Measurements from ENCODE around the gene IGF2. TPM values are rescaled to one million over a fixed set of nuclear protein-coding genes. Genes with fewer than 3 reads are reported as not detected.

Gene IGF2
- polyA plus RNA-seq, 6 donors from 2014 or later, result not detected

- Mint-ChIP-seq H3K9me3 (no peaks in the 10 kb centered on the region), H3K27me3 (peaks cover 36 to 69% (median 68%) of the 10 kb centered on the region in 3 donors), H3K4me1 (peaks cover 12 to 21% (median 17%) of the 10 kb centered on the region in 3 donors), H3K4me3 (peak overlapping the region in 5 of 8 donors; percentile 1 to 51 (median 22)), H3K27ac (peak overlapping the region in 4 of 6 donors; percentile 11 to 50 (median 30)), H3K36me3 (no peaks in the 10 kb centered on the region)
- DNase-seq (no peak), ATAC-seq (ENCODE audit: low read depth in 2 of 2) (peak; percentile 15 to 24)
These were observed 3.6 kb upstream of the IGF2 start for GRCh38 chr11:2142762-2143202.

- no peak for DNase-seq
- Mint-ChIP-seq H3K27ac (peak overlapping the region in 1 of 6 donors; percentile 36), H3K4me3 (peak overlapping the region in 2 of 8 donors; percentile 4 to 24)
These were observed 3.1 kb upstream of the IGF2 start for GRCh38 chr11:2142300-2142759.

GRCh38 chr11:2140411-2141400 is 1.5 kb upstream of the IGF2 start:
- Mint-ChIP-seq H3K4me3 (peak overlapping the region in 6 of 8 donors; percentile 6 to 68 (median 56)), H3K36me3 (no peaks in the 10 kb centered on the region), H3K4me1 (peaks cover 21 to 30% (median 28%) of the 10 kb centered on the region in 3 donors), H3K27me3 (peaks cover 38 to 71% (median 70%) of the 10 kb centered on the region in 3 donors), H3K27ac (peak overlapping the region in 2 of 6 donors; percentile 44 to 89), H3K9me3 (no peaks in the 10 kb centered on the region)
- no peak for ATAC-seq (ENCODE audit: low read depth in 2 of 2)
- DNase-seq, result no peak

More at GRCh38 chr11:2142300-2142759, 3.1 kb upstream of the IGF2 start:
- no peaks in the 10 kb centered on the region for H3K36me3 Mint-ChIP-seq
- peaks cover 16 to 25% (median 21%) of the 10 kb centered on the region in 3 donors for H3K4me1 Mint-ChIP-seq
- no peak for ATAC-seq (ENCODE audit: low read depth in 2 of 2)
- H3K27me3 Mint-ChIP-seq, result peaks cover 36 to 71% (median 70%) of the 10 kb centered on the region in 3 donors
- H3K9me3 Mint-ChIP-seq, result no peaks in the 10 kb centered on the region

- Mint-ChIP-seq H3K36me3 (no peaks in the 10 kb centered on the region), H3K4me1 (peaks cover 21 to 30% (median 28%) of the 10 kb centered on the region in 3 donors), H3K9me3 (no peaks in the 10 kb centered on the region), H3K27ac (no peak overlapping the region), H3K4me3 (peak overlapping the region in 6 of 8 donors; percentile 6 to 72 (median 30)), H3K27me3 (peaks cover 35 to 71% (median 68%) of the 10 kb centered on the region in 3 donors)
- DNase-seq, result no peak
- ATAC-seq (ENCODE audit: low read depth in 2 of 2), result no peak
These were observed 590 bp upstream of the IGF2 start for GRCh38 chr11:2139621-2140337.

DNA sequence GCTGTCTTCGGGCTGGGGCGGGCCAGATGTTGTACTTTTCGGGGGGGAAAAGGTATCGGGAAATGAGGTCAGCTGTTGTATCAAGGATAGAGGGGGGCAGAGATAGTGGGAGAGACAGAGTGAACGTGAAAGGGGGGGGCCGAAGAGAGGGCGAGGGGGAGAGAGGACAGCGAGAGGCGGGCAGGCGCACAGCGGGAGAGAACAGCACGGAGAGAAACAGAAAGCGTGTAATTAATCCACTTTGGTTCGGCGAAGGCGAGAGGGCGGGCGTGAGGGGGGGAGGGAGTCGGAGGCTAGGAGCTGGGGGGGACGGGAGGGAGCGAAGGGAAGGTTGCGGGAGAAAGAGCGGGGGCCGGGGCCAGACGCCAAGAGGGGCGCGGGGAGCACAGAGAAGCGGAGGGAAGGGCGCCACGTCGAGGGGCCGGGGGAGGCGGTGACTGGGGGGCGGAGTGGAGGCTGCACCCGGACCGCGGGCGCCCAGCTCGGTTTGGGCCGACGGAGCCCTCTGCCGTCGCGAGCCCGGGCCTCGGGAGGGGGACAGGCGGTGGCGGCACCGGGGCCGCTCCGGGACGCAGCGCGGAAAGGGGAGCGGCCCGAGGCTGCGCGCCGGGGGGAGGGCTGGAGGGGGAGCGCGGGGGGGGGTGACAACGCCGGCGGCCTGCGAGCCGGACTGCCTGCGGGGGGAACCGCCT is 612 bp downstream of the IGF2 start:
- Mint-ChIP-seq H3K36me3 (no peaks in the 10 kb centered on the region), H3K9me3 (no peaks in the 10 kb centered on the region), H3K27me3 (peaks cover 33 to 76% (median 72%) of the 10 kb centered on the region in 3 donors), H3K4me1 (peaks cover 20 to 30% (median 25%) of the 10 kb centered on the region in 3 donors), H3K27ac (peak overlapping the region in 3 of 6 donors; percentile 70 to 91 (median 89)), H3K4me3 (peak overlapping the region; percentile 78 to 95 (median 84))
- no peak for DNase-seq
- ATAC-seq (ENCODE audit: low read depth in 2 of 2), result peak; percentile 15 to 18

GRCh38 chr11:2138068-2138430 is 1.1 kb downstream of the IGF2 start:
- ATAC-seq (ENCODE audit: low read depth in 2 of 2), result peak; percentile 9 to 14
- H3K4me1 Mint-ChIP-seq, result peaks cover 17 to 29% (median 21%) of the 10 kb centered on the region in 3 donors
- DNase-seq, result no peak
- peak overlapping the region in 1 of 6 donors; percentile 91 for H3K27ac Mint-ChIP-seq
- no peaks in the 10 kb centered on the region for H3K36me3 Mint-ChIP-seq
- no peaks in the 10 kb centered on the region for H3K9me3 Mint-ChIP-seq
- peak overlapping the region; percentile 78 to 95 (median 84) for H3K4me3 Mint-ChIP-seq
- peaks cover 30 to 76% (median 72%) of the 10 kb centered on the region in 3 donors for H3K27me3 Mint-ChIP-seq

DNA sequence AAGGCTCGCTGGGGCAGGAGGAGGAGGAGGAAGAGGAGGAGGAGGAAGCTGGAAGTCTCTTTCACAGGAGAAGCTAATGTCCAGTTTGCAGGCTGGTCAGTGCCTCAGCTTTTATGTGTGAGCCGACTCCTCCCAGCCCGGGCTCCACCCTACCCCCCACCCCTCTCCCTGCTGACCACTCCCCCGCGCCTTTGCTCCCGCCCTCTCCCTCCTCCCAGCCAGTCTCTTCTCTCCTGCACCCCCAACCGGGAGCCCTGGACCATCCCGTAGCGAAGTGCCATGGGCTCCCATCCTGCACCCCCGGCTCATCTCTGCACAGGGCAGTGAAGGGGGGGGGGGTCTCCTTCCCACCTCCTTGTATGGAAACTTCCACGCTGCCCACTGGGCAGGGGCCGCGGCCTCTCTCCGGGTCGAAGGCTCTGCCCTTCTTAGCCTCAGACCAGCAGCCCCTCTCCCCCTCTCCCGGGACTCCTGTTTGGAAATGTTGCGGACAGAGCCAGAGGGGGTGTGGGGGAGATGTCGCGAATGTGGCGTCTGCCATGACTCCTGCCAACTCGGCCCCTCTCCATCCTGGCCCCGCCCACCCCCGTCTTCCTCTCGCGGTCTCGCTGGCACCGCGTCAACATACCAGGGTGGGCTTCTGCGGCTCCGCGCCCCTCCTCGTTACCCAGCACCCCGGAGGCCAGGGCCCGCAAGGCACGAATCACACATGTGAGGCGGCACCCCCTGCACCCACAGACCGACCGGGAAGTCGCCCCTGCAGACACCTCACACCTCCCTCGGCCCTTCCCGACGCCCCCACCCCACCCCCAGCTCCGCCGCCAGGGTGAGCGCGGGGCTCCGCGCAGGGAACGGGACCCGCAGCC is 1.8 kb downstream of the IGF2 start:
- Mint-ChIP-seq H3K36me3 (no peaks in the 10 kb centered on the region), H3K4me1 (peaks cover 14 to 28% (median 15%) of the 10 kb centered on the region in 3 donors), H3K4me3 (peak overlapping the region; percentile 33 to 82 (median 66)), H3K27me3 (peaks cover 24 to 76% (median 72%) of the 10 kb centered on the region in 3 donors), H3K9me3 (no peaks in the 10 kb centered on the region), H3K27ac (no peak overlapping the region)
- ATAC-seq (ENCODE audit: low read depth in 2 of 2) (peak in 1 of 2 donors; percentile 30), DNase-seq (no peak)

DNA sequence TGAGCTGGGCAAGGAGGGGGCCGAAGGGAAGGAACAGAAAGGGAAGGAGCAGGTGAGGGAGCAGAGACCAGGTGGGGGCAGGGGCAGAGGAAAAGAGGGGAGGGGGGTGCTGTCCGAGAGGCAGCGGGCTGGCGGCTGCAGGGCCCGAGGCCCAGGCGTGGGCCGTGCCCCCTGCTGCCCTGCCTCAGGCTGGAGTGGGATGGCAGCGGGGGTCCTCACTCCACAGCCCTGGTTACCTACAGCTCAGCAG is 2.3 kb downstream of the IGF2 start:
- DNase-seq (no peak), ATAC-seq (ENCODE audit: low read depth in 2 of 2) (no peak)
- Mint-ChIP-seq H3K36me3 (peaks cover 0 to under 1% of the 10 kb centered on the region in 2 donors), H3K4me3 (peak overlapping the region in 4 of 8 donors; percentile 33 to 82 (median 65)), H3K27ac (no peak overlapping the region), H3K9me3 (peaks cover 0 to 2% (median 0%) of the 10 kb centered on the region in 7 donors), H3K4me1 (peaks cover 14 to 28% (median 14%) of the 10 kb centered on the region in 3 donors), H3K27me3 (peaks cover 22 to 76% (median 72%) of the 10 kb centered on the region in 3 donors)

DNA sequence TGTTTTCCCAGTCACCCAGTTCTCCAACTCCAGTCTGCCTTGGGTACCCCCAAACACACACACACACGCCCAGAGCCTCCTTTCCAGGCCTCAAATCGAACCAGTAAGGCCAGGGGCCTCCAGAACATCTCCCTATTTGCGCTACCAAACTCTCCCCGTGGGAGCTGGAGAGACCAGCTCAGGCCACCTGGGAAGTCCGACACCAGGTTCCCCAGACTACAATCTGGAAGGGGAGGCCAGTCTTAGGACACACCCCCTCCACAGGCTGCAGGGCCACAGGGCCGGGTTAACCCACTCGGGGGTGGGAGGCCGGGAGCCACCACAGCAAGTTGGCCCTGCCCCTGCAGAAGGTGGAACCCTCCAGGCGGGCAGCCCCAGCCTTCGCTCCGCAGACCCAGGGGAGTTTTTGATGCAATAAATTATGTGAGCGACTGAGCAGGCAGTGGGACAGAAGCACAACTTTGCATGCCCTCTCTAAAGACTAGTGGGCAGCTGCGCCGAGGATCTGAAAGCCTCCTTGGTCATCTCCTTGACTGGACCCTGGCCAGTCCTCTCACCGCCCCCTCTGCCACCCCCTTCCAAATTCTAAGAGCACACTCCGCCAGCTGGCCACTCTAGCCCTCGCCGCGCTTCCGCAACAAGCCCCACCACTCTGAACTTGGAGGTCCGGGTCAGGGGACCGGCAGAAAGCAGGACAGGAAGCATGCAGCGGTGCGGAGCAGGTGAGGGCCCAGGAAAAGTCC is 2.8 kb downstream of the IGF2 start:
- ATAC-seq (ENCODE audit: low read depth in 2 of 2) (no peak), DNase-seq (no peak)
- Mint-ChIP-seq H3K4me3 (peak overlapping the region in 5 of 8 donors; percentile 47 to 81 (median 53)), H3K36me3 (peaks cover 0 to 5% of the 10 kb centered on the region in 2 donors), H3K27ac (peak overlapping the region in 1 of 6 donors; percentile 74), H3K27me3 (peaks cover 23 to 76% (median 72%) of the 10 kb centered on the region in 3 donors), H3K9me3 (peaks cover 0 to 7% (median 2%) of the 10 kb centered on the region in 7 donors), H3K4me1 (peaks cover 14 to 28% (median 16%) of the 10 kb centered on the region in 3 donors)

- Mint-ChIP-seq H3K9me3 (peaks cover 0 to 12% (median 2%) of the 10 kb centered on the region in 7 donors), H3K4me3 (peak overlapping the region in 4 of 8 donors; percentile 13 to 53 (median 38)), H3K4me1 (peaks cover 11 to 22% (median 20%) of the 10 kb centered on the region in 3 donors), H3K27ac (no peak overlapping the region), H3K27me3 (peaks cover 22 to 76% (median 72%) of the 10 kb centered on the region in 3 donors), H3K36me3 (peaks cover 0 to 11% of the 10 kb centered on the region in 2 donors)
- DNase-seq, result no peak
- ATAC-seq (ENCODE audit: low read depth in 2 of 2), result no peak
These were observed 3.5 kb downstream of the IGF2 start for GRCh38 chr11:2135648-2136201.

DNA sequence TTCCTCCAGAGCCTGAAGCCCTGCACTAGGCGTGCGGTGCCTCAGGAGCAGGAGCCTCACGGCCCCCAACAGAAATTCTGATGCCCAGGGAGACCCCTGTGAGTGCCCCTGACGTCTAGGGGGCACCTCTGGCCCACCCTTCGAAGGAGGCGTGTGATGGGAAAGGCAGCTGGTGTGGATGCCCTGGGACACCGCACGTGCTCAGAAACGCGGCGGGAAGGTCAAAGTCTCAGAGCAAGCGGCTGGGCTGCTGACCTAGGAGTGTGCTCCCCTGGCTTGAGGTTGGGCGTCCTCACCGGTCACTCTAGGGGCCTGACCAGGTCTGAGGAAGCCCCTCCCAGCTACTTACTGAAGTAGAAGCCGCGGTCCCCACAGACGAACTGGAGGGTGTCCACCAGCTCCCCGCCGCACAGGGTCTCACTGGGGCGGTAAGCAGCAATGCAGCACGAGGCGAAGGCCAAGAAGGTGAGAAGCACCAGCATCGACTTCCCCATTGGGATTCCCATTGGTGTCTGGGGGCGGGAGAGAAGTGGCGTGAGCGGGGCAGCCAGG is 4.1 kb downstream of the IGF2 start:
- peak overlapping the region in 2 of 8 donors; percentile 40 to 47 for H3K4me3 Mint-ChIP-seq
- ATAC-seq (ENCODE audit: low read depth in 2 of 2) (no peak), DNase-seq (no peak)
- peaks cover 11 to 22% (median 20%) of the 10 kb centered on the region in 3 donors for H3K4me1 Mint-ChIP-seq
- peaks cover 0 to 12% (median 2%) of the 10 kb centered on the region in 7 donors for H3K9me3 Mint-ChIP-seq
- no peak overlapping the region for H3K27ac Mint-ChIP-seq
- H3K36me3 Mint-ChIP-seq, result peaks cover 0 to 11% of the 10 kb centered on the region in 2 donors
- H3K27me3 Mint-ChIP-seq, result peaks cover 22 to 76% (median 72%) of the 10 kb centered on the region in 3 donors

Data from naive B cell (primary cell).